Epithelial cell of proximal tubule (primary cell): ENCODE results near the gene NMUR2. TPM values are rescaled to one million over a fixed set of nuclear protein-coding genes. Genes with fewer than 3 reads are reported as not detected.

ENCODE experiments used
- DNase-seq: peaks from one replicate; pipeline ENCODE4 v3.0.0-alpha.2; 2011; ENCODE audit warnings: low read depth
- H3K4me3 ChIP-seq: 2 replicates; pipeline ENCODE4 v1.5.1; 2011; ENCODE audit warnings: low read depth, mild to moderate bottlenecking, low read length
- CTCF ChIP-seq: conservative IDR thresholded peaks from 2 replicates; pipeline ENCODE4 v1.5.1; 2012; ENCODE audit warnings: low read depth, mild to moderate bottlenecking, low read length
- total RNA-seq: library from RNA; depleted of rRNA; stranded (reverse); fragments of >200 nt; gene quantifications from 2 replicates; pipeline ENCODE4 v1.2.3, GENCODE V29; 2015

NMUR2 gene
- total RNA-seq, 1 donor from 2014 or later: not detected

- TF ChIP-seq CTCF: no peak
- H3K4me3 ChIP-seq: no peak overlapping the region
- DNase-seq: no peak
Measured at GRCh38 chr5:152358861-152359568, 46.1 kb downstream of the NMUR2 start.

GRCh38 chr5:152356506-152356905 lies 48.6 kb downstream of the NMUR2 start:
- DNase-seq: peak; percentile 3
- no peak overlapping the region for H3K4me3 ChIP-seq
- TF ChIP-seq CTCF: no peak

GRCh38 chr5:152355061-152355460 lies 50.0 kb downstream of the NMUR2 start:
- no peak for TF ChIP-seq CTCF
- no peak for DNase-seq
- no peak overlapping the region for H3K4me3 ChIP-seq

GRCh38 chr5:152353001-152353400 lies 52.1 kb downstream of the NMUR2 start:
- no peak for DNase-seq
- TF ChIP-seq CTCF: no peak
- H3K4me3 ChIP-seq: no peak overlapping the region

GRCh38 chr5:152349683-152350526 lies 55.2 kb downstream of the NMUR2 start:
- H3K4me3 ChIP-seq: no peak overlapping the region
- peak; percentile 88 for TF ChIP-seq CTCF
- no peak for DNase-seq
